OCI-M2 (cell line): ENCODE results near the gene THEMIS2.

Experiments used
- DNase-seq: peaks from one replicate; lab custom pipeline; 2025; ENCODE audit not compliant: unreplicated experiment; lab: John Stamatoyannopoulos, UW

Gene THEMIS2

DNA sequence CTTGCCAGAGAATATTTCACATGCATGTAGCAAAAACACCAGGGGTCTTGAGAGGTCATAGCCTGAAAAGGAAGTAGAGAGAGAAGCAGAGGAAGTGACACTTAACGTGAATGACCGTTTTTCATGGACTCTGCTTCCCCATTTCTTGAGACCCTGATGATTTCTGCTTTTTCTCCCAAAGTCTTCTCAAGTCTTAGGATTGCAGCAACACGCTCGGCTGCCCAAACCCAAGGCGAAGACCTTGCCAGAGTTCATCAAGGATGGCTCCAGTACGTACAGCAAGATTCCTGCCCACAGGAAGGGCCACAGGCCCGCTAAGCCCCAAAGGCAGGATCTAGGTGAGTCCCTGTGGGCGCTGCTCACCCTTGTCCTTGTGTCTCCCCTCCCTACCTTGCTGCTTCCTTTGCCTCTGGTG is 12.8 kb downstream of the THEMIS2 start:
- no peak for DNase-seq

DNA sequence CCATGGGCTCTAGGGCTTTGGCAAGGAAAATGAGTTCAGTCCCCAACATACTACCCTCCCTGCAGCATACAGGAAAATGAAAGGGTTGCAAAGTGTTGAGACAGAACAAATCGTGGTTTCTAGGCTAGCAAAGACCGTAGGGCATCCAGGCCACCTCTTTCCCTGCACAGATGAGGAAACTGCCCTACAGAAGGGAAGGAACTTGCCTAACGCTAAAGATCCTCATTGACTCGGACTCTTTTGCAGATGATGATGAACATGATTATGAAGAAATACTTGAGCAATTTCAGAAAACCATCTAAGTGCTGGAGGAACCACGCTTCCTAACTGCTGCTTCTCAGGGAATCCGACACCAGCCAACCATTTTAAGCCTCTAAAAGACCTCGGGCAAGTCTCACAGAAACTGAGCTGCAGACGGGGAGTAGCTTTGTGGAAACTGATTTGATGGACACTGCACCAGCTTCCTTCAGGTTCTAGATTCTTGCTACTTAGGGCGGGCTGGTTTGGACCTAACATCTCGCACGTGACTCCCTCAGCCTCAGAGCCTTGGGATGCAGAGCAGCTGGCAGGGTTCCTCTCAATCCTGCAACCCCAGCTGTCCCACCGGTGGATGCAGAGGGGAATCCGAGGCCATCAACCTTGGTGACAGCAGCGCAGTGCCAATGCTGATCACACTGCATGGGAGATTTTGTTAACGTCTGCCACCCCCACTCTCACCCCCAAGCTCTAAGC is 13.4 kb downstream of the THEMIS2 start:
- DNase-seq: no peak

GRCh38 chr1:27886353-27886679 is 14.0 kb downstream of the THEMIS2 start:
- DNase-seq: no peak

DNA sequence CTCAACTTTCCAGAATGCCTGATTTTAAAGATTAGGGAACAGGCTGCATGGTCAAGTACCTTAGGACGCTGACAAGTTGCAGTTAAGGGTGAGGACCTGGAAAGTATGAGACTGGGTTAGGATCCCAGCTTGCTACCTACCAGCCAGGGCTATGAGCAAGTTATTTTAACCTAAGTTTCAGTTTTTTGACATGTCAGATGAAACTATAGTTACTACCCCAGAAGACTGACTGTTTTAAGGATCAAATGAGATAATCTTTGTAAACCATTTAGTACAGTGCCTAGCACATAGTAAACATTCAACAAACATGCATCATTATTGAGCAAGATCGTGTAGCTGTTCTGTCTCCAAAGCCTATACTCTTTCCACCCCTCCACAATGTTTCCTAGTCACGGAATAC is 14.4 kb downstream of the THEMIS2 start:
- no peak for DNase-seq

- no peak for DNase-seq
Observed at GRCh38 chr1:27887215-27888021, 15.1 kb downstream of the THEMIS2 start.

- DNase-seq: no peak
Observed at GRCh38 chr1:27889506-27889905, 17.2 kb downstream of the THEMIS2 start.

GRCh38 chr1:27891196-27891889 is 19.0 kb downstream of the THEMIS2 start:
- DNase-seq: no peak

GRCh38 chr1:27894521-27894920 is 22.2 kb downstream of the THEMIS2 start:
- DNase-seq: no peak

- DNase-seq: no peak
Observed at GRCh38 chr1:27906759-27907158, 34.4 kb downstream of the THEMIS2 start.

GRCh38 chr1:27912429-27912828 is 40.1 kb downstream of the THEMIS2 start:
- no peak for DNase-seq

DNA sequence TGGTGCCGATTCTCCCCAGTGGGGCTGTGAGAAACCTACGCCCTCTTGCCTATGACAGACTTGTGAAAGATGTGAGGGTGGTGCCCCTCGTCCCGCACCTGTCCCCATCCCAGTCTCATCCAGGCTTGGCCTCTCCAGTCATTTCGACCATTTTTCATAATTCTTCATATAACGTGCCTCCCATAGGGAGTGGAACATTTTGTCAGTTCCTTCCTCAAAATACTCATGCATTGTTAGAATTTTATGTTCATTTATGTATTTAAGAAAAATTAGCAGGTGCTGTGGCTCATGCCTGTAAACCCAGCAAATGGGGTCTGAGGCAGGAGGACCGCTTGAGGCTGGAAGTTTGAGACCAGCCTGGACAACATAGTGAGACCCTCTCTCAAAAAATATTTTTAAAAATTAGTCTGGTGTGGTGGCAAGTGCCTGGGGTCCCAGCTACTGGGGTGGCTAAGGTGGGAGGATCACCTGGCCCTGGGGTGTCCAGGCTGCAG is 42.8 kb downstream of the THEMIS2 start:
- no peak for DNase-seq

DNA sequence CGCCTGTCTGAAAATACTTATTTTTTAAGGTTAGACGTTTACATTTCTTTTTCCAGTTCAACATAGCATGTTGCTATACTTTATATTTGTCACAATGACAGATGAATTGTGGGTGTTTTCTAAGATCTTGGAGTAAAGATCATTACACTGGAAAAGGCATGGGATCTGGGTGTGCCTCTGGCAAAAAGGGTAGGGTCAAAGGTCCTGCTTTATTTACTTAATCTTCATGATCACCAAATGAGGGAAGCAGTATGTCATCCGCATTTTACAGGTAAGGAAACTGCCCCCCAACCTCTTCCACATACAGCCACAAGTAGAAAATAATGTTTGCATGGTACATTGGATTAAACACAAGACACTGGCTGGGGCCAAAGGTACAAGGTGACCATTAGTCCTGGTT is 49.9 kb downstream of the THEMIS2 start:
- no peak for DNase-seq

DNA sequence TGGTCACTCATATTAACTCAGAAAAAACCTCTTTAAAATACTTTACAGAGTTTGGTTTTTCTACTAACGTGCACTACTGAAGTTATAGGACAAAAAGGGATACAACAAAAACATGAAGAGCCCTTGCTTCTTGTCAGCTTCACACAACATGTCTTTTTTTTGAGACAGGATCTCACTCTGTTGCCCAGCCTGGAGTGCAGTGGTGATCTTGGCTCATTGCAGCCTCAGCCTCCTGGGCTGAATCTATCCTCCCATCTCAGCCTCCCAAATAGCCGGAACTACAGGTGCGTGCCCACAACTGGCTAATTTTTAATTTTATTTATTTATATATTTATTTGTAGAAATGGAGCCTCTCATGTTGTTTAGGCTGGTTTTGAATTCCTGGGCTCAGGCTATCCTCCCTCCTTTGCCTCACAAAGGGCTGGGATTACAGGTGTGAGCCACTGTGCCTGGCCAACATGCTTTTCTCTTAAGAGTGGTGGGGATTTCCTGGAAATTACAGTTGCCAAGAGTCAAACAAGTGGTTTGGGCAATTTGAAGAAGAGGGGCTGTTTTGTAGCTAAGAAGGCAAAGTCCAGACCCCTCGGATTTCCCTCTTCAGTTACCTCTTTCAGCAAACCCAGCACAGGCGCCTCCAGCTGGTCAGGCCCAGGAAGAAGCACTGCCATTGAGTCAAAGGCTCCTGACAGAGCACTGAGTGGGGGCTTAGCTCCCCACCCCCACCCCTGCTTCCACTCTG is 56.0 kb downstream of the THEMIS2 start:
- no peak for DNase-seq

- DNase-seq: no peak
Observed at GRCh38 chr1:27931184-27931583, 58.8 kb downstream of the THEMIS2 start.

DNA sequence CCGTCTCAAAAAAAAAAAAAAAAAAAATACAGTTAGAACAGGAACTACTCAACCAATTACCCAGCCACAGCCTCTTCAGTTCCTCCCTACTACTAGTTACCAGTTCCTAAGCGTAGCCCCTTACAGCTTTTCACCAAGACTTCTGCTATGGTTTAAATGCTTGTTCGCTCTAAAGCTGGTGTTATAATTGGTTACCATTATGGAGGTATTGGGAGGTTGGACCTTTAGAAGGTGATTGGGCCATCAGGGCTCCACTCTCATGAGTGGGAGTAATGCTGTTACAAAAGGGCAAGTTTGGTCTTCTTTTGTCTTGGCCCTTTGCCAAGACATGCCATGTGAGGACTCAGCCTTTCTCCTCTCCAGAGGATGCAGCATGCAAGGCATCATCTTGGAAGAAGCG is 59.4 kb downstream of the THEMIS2 start:
- DNase-seq: no peak

DNA sequence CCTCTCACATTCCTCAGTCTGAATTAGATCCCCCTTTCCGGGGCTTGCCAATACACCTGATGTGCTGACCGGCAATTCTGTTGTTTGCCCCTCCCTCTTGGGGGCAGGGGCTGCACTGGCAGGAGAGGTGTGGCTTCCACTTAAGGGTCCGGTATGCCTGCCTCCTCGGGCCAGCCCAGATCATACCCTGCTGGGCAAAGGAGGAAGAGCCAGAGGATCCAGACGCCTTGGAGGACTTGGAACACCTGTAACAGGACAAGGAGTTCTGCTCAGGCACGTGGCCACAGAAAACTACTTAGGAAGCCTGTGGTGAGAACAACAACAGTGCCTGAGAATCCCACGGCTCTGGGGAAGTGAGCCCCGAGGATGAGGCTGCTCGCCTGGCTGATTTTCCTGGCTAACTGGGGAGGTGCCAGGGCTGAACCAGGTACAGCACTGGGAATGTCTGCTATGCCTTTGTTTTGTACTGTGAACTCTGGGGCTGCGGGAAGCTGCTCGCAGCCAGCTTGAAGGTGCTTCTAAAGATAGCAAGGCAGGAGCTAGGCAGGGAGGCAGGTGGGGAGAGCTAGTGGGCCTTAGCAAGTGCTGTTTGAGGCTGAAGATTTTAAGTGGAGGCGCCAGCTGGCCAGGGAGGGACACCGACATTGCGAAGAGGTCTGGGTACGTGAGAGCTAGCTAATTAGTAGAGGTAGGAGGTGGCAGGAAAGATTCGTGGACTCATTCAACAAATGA is 62.6 kb downstream of the THEMIS2 start, which contains the start of gene SMPDL3B:
Gene SMPDL3B, plus strand, starts transcription at position 183 of the 732 bp plus-strand sequence. Its CDS starts 184 bp downstream, at position 367.
- no peak for DNase-seq

GRCh38 chr1:27935721-27936120 is 63.4 kb downstream of the THEMIS2 start:
- no peak for DNase-seq
